Measurements from ENCODE around the gene WDR5B.
A peak's percentile ranks its signal among the peaks of the same experiment; 100 is the strongest.
"Not testable (repeated sequence)": the region's sequence is repeated elsewhere in the genome, so short reads cannot be mapped to it uniquely, and the experiment has no call there.

WDR5B gene

DNA sequence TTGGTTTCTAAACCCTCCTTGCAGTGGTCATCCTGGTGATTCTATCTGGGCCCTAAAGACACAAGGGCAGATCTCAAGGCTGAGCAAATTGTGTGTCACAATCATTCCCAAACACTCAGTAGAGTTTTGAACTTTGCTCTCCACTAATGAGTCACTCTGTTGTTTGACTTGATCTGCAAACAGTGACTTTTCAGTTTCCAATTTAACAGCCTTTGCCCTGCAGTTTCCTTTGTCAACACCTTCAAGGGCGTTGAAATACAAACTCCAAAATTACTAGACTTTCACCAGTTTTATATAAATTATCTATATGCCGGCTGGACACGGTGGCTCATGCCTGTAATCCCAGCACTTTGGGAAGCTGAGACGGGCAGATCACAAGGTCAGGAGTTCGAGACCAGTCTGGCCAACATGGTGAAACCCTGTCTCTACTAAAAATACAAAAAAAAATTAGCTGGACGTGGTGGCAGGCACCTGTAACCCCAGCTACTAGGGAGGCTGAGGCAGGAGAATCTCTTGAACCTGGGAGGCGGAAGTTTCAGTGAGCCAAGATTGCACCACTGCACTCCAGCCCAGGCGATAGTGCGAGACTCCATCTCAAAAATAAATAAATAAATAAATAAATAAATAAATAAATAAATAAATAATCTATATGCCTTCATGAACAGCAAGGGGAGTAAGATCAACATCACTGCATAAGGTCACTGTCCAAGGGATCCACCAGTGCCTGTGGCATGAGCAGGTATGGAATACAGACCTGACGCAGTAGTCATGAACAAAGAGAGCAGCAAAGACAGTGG lies 50.1 kb downstream of the WDR5B start:
- peak; percentile 27 for DNase-seq (ENCODE audit: low read depth)
- Histone ChIP-seq H3K4me1 (ENCODE audit: control insufficient read depth, insufficient read depth, low read length) (peaks cover 32% of the 10 kb centered on the region), H3K9ac (ENCODE audit: low read length) (peak overlapping the region; percentile 47), H3K36me3 (ENCODE audit: control insufficient read depth, insufficient read depth, low read length, severe bottlenecking) (peaks cover 33% of the 10 kb centered on the region)
- H3K9me3 ChIP-seq (ENCODE audit: control insufficient read depth, low read length); H3K27me3 ChIP-seq (replicated peaks; ENCODE audit: control insufficient read depth, insufficient read depth, low read length); H3K4me3 ChIP-seq (ENCODE audit: low read length): not testable (repeated sequence)

DNA sequence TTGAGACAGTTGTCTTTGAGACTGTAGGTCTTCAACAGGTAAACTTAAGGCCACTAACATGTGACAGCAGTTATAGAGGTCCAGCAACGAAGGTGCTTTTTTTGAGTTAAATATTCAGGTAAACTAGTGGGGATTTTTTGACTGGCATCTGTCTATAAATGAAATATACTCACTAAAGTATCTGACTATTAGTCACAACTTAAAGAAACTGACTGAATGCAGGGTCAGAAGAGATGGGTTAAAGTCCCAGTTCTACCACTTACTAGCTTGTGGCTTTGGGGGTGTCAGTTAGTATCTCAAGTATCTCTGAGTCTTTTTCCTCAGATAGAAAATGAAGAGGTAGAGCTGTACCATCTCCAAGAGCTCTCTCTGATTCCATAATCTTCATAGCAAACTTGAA lies 50.8 kb downstream of the WDR5B start:
- Histone ChIP-seq H3K27me3 (replicated peaks; ENCODE audit: control insufficient read depth, insufficient read depth, low read length) (no peaks in the 10 kb centered on the region), H3K4me1 (ENCODE audit: control insufficient read depth, insufficient read depth, low read length) (peaks cover 32% of the 10 kb centered on the region), H3K9ac (ENCODE audit: low read length) (peak overlapping the region; percentile 37), H3K36me3 (ENCODE audit: control insufficient read depth, insufficient read depth, low read length, severe bottlenecking) (peaks cover 30% of the 10 kb centered on the region), H3K9me3 (ENCODE audit: control insufficient read depth, low read length) (no peaks in the 10 kb centered on the region), H3K4me3 (ENCODE audit: low read length) (no peak overlapping the region)
- no peak for DNase-seq (ENCODE audit: low read depth)

DNA sequence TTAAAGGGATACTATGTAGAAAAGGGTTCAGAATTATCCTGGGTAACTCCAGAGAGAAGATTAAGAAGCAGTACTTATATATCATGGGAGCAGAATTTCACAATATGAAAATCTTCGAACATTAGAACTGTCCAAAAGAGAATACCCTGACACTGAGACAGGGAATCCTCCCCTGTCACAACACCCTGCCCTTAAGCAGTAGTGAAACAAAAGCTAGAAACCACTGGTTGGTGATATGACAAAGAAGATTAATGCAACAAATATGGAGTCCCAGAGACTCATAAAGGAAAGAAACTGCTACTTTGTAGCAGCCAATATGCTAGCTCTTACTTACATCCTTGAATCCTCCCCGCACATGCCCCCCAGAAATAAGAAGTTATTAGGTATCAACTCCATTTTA lies 51.4 kb downstream of the WDR5B start:
- H3K27me3 ChIP-seq (replicated peaks; ENCODE audit: control insufficient read depth, insufficient read depth, low read length): no peaks in the 10 kb centered on the region
- H3K36me3 ChIP-seq (ENCODE audit: control insufficient read depth, insufficient read depth, low read length, severe bottlenecking): peaks cover 30% of the 10 kb centered on the region
- no peak overlapping the region for H3K4me3 ChIP-seq (ENCODE audit: low read length)
- peak overlapping the region; percentile 37 for H3K9ac ChIP-seq (ENCODE audit: low read length)
- DNase-seq (ENCODE audit: low read depth): no peak
- peaks cover 32% of the 10 kb centered on the region for H3K4me1 ChIP-seq (ENCODE audit: control insufficient read depth, insufficient read depth, low read length)
- H3K9me3 ChIP-seq (ENCODE audit: control insufficient read depth, low read length): no peaks in the 10 kb centered on the region

Measured in adipocyte (in vitro differentiated cells).